LoVo (cell line): ENCODE data around the gene DOCK10.

ENCODE experiments used
- DNase-seq: peaks from one replicate; pipeline ENCODE4 v3.0.0-alpha.2; 2016; ENCODE audit warnings: low spot score

The DOCK10 gene

DNA sequence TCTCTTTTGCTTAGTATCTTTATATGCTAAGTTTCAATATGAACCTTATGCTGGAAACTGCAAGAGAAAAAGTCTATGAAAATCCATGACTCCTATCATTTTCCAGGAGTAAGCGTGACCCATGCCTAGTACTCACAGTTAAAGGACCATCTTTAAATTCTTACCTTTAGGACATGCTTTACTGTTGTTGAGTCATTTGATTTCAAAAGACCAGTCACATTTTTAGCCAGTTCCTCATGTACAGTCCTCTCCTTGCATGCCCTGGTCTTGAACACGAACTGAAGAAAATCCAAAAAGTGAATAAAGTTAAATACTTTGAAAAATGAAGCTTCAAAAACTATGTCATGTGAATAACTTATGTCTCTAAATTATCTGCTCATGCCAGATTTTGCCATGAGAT lies 208.3 kb downstream of the DOCK10 start:
- DNase-seq = no peak

DNA sequence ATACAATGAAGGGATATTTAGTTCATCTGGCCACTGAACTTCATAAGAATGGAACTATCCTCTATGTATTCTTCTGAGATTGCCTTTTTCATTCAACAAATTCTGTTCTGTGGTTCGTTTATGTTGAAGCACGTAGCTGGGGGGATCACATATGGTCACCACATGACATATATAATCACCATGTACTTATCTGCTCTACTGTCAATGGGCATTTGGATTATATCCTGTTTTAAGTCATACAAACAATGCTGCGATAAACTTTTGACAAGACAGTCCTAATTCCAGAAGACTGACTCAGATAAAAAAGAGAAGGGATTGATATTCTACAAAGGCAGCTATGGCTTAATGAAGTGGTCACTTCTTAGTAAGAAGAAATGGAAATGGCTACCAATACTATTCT lies 210.1 kb downstream of the DOCK10 start:
- no peak for DNase-seq

DNA sequence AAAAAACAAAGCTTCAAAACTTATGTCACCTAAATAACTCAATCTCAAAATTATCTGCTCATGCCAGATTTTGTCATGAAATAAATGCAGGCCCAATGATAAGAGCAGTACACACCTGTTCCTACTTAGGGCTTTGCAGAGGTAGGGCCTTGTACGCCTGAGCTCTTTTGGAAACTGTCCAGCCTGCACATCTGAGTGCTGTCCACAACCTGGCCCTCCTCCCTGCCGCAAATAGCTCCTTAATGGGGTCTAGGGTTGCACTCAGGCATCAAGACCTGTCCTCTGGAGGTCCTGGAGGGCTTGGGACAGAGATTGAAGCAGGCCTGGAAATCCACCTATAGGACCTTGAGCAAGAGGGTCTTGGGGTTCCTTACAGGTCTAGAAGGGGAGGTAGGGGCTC lies 210.7 kb downstream of the DOCK10 start:
- no peak for DNase-seq

DNA sequence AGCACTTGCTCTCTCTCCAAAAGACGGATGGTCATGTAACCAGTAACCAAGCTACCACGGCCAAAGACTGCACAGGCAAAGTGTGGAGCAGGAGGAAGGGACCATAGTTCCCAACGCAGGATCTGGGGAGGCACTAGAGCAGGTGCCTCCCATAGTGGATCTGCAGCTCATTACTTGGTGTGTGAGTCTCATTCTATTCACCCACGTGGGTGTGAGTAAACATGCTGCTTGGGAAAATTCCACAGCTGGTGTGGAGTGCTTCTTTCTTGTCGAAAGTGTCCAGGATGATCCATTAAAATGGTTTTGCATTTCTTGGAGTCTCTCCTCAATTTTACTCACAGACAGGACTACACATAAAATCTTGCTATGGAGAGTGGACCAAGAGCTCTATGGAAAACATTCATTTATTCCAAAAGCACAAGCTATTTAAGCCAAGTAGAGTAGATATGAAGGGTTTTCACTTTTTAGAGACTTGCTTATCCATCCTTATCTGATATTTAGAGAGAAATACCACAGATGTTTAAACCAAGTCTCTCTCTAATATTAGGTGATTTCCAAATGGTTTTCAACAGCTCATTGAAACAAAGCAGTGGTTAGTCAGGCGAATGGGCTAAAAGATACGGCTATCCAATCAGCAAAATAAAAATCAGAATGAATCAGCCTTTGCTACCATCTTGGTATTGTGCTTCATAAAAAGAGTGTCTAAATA lies 221.8 kb downstream of the DOCK10 start:
- no peak for DNase-seq

DNA sequence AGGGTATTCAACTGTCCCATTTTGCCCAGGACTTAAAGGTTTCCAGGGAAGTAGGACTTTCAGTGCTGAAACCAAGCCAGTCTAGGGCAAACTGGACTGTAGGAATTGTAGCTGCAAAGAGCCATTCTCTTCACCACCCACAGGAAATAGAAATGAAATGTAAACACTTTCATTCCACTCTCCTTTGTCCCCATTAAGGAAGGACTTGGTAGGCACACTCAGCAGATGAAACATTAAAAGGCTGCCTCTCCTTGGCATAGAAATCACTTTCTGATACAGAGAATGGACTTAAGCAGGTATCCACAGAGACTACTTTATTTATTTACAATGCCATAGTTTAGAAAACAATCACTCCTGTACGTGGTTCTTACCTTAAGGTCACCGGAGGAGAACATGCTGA lies 223.2 kb downstream of the DOCK10 start:
- no peak for DNase-seq

DNA sequence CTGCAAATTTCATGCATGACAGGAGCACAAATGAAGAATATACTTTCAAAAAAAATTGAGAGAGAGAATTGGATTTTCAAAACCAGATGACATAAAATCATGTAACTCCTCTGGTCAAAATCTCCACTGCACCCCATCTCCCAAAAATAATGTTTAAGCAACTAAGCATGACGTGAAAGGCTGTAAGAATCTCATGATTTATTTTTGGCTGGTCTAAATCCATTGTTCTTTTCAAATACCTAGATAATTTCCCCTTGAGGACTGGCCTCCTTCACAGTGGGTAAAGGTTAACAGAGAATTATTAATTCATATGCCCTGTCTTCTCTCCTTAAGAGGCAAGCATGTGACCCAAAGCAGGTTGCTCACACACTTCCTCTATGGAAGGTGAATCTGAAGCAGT lies 224.6 kb downstream of the DOCK10 start:
- no peak for DNase-seq

DNA sequence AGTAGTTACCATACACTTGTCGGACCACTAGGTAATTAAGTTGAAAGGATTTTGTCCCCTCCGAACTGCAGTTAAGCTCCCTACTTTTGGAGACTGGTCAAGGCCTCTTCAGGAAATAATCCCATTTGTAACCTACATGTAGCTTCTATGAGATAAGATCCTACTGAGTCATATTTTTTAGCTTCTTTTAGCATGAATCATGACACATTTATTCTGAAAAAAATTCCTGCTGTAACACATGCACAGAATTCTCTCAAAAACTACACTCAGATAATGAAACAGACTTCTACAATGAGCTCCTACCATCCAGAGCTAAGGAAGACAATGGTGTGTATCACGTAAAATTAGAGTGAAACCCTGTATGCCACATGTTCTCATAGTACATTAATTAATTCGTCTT lies 225.5 kb downstream of the DOCK10 start:
- DNase-seq = peak; percentile 26

DNA sequence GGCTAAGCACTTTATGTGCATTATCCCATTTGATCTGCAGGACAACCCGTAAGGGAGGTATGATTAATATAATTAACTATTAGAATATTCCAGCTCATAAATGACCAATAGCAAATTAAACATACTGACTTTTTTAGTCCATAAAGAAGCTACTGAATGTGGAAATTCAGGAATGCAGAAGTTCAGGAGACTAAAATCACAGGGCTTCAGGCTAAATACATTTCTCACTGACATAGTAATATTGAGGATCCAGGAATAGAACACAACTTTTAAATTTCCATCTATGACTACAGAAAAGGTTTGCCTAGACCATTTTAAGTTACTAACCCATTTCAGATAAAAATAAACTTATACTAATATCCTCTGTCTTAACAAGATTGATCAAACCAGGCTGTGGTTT lies 228.7 kb downstream of the DOCK10 start:
- no peak for DNase-seq

DNA sequence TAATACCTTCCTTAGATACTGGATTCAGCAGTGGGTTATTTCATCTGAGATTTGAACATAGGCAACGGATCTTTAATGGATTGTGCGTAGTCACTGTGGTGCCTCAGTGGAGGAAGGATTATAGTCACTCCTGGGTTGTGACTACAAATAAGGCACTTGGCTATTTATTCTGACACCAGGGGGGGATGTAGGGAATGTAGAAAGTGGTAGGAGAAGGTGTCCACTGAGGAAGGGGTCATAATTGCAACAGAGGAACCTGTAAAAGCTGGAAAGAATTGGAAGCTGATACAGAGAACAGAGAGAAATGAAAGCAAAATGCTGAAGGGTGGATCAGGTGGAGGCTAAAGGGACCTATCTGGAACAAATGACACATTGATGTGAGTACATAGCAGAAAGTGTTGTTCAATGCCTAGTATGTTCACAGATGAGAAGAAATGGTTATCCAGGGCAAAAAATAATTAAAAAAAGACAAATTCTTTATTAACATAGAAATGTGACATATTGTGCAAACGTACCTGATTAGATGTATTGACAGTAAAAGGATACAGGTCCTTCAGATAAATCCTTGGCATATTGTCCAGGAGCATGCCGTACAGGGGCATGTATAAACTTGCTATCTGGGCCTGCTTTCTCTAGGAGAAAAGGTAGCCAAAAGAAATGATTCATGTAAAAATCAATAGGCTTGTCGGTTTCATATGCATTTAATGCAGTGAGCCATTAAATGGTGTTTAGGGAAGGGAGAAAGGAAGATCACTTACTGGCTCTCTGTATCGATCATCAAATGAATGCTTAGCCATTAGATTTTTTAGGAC lies 234.9 kb downstream of the DOCK10 start:
- DNase-seq = no peak

DNA sequence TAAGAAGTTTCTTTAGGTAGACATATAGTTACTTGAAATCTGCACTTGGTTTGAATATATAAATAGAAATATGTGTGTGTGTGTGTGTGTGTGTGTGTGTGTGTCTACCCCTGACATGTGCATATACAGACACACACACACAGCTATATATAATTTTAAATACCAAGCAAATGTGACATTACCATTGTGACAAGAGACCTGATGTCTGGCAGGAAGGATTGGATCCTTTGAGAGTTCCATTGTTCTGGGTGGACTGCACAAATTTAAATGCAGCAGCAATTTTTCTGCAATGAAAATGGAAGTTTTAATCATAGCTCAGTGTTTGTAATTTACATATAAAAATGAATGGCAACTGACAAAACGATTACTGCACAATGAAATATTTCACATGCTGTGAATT lies 238.3 kb downstream of the DOCK10 start:
- no peak for DNase-seq

DNA sequence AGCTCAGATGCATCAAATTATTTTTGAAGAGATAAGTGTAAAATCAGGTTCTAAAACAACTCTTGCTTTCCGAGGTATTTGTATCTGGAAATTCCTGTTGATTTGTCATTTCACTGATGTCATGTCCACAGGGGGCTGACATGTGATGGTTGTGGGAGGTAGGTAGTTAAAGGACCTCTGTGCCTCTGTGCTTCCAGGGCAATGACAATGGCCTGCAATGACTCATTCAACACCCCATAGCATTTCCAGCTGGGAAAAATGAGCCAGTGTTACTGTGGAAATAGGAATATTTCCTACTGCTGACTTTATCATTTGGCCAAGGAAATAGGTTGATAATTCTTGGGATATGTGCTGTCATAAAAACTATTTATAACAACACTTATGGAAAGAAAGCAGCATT lies 239.9 kb downstream of the DOCK10 start:
- no peak for DNase-seq

DNA sequence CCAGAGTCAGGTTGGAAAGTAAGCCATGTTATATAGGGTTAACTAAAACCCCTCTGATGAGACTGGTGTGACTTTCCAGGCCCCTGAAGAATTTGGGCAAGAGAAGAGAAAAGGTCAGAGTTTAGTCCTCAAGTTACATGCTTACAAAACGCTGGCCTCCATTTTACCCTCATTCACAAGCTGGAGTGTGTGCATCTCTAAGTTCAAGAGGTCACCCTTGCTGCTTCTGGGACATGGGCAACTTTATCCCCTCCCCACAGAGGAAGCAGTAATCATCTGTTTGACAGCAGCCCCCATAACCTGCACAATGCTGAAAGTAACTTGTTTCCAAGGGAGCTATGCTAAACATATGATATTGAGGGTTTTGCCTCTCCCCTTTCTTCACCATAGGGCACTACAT lies 240.9 kb downstream of the DOCK10 start:
- DNase-seq = no peak

DNA sequence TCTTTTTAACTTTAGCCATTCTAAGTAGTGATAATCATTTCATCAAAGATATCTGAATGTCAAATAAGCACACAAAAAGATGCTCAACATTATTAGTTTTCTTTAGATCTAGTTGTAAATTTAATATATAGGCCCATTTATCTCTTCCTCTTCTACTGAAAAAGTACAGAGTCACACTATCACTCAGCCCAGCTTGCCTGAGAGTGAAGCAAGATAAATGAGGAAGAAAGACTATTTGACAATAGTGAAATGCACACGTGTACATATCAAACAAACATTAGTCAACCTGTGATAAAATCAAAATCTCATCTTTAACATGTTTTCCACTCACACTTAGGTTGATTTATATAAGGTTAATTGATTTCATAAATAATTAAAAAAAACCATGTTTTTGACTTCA lies 242.6 kb downstream of the DOCK10 start:
- DNase-seq = no peak

DNA sequence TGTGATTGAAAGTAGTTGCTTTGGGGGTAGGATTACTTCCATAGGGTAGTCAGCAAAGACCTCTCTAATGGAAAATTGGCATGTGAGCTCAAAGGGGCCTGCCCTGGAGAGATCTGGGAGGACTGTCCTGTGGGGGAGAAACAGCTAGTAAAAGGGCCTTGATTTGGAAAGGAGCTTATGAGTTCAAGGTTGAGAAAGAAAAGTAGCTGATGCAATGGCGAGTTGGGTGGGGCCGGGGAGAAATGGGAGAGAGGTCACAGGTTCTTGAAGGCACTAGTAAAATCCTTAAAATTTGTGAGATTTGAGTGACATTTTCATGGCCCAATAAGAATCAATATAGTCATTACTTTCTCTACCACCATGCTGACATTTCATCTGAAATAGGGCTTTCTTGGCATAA lies 244.1 kb downstream of the DOCK10 start:
- no peak for DNase-seq

DNA sequence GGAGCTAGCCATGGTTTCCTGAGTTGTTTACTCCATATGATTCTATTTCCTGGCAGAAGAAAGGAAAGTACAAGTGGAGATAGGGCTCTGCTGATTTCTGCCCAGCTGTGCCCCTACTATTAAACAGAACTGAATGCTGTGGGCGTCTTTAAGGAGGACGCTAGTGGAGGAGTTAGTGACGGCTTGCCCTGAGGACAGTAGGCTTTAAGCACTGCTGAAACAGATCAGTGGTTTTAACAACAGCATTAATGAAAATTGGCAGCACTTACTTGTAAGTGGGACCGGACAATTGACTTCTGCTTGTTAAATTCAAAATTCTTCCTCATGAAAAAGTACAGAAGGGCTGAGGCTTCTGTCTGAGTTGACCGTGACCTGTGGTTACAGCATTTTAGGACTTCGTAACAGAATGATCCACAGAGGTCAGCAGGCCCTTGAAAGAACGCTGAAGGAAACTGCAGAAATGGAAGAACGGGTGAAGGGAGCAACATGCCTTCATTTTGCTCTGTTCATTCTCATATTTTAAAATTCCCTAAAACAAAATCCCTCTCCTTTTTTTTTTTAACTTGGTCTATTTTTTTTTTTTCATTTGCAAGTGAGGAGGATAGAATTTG lies 245.5 kb downstream of the DOCK10 start:
- no peak for DNase-seq

DNA sequence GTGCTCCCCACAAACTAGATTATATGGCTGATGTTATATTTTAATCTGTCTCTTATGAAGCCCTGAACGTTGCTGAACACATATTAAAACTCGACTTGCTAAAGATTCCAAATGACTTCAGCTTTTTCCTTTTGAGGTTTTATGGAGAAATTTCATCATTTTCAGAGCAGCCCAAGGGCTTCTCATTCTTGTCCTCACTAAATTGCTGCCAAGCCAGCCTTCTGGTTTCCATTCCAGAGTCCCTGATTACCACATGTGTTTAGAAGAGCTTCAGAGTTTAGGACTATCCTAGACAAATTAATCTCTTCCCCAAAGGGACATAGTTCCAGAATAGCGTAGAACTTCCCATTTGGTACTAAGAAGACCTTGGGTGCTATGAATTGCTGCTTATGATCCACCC lies 248.3 kb downstream of the DOCK10 start:
- no peak for DNase-seq

DNA sequence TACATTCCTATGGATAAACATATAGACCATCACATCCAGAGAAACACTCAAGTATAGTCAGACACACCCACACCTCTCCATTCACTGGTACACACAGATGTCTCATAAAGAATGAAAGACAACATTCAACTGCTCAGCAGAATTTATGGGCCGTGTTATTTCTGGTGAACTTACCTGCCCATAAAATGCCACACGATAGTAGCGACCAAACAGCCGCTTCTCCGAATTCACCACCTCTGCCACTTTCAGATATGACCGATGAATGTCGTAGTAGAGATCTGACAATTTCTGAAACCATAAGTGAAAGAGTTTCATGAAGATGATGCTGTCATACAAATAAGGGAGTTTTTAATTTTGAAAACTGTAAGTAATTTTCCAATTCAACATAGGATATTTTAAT lies 255.4 kb downstream of the DOCK10 start:
- no peak for DNase-seq

DNA sequence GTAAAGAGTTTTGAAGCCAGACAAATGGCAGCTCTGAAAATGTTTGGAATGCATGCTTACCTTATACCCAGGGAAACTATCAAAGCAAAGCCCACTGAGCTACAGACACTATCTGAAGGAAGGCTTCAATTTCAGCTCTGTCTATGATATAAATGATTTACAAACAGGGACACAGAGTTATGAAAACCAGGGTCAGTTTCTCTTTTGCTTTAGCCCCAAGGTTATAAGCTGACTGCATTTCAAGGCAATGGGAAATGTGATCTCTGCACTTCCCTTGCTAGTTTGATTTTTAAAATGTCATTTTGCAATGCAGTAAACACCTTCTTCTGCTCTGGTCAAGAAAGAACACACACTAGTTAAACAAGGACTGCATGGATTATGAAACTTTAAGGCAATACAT lies 260.9 kb downstream of the DOCK10 start:
- DNase-seq = no peak

DNA sequence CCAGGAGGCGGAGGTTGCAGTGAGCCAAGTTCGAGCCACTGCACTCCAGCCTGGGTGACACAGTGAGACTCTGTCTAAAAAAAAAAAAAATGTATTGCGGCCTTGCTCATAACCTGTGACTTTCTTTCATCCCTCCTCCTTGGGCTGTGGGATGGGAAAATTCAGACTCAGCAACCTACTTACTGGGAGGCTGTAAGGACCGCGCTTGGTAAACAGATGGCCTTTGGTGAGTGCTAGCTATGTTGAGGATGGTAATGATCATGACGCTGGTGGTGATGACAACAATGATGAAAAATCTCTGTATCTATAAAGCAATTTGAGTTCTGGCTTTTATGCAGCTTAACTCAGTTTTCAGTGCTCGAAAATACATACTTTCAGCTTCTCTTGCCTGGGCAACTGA lies 261.4 kb downstream of the DOCK10 start:
- DNase-seq = no peak

DNA sequence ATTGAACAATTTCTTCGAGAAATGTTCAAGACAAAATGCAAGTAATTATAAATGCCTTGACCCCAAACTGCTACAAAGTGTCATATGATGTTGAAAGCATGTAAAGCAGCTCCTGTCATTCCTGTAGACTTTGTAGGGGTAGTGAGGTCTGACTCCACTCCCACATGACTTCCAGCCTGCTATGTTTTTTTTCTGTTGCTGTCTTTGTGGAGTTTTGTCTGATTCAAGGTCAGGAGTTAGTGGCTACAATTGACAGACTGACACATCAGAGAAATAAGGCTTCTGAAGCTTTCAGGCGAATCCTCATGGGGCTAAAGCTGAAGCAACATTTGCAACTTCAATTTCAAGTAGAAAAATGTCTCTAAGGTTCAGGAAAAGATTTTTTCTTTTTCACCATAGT lies 262.2 kb downstream of the DOCK10 start:
- no peak for DNase-seq

DNA sequence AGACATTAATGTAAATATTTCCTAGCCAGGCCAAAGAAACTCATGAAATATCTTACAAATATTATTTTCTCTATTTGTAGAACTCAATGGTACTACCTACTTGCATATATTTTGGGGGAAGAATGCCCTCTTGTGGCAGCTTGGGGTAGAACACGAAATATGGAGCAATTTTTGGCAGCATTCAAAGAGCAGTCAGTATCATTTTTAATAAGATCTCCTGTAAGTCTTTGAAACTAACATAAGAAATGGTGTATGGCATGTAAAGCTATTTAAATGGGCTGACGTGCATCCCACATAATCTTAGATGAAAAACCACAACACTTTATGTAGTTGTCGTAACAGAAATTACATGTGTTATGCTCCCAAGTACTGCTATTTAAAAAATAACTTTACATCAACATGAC lies 263.8 kb downstream of the DOCK10 start:
- peak; percentile 53 for DNase-seq

DNA sequence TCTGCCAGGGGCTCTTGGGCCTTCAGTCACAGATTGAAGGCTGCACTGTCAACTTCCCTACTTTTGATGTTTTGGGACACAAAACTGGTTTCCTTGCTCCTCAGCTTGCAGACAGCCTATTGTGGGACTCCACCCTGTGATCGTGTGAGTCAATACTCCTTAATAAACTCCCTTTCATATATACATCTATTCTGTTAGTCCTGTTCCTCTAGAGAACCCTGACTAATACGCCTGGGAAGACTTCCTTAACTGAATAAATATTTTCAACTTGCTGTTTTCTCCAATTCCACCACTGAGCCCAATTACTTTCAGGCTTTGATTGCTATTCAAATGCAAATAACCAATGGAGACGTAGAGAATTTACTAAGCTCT lies 264.7 kb downstream of the DOCK10 start:
- no peak for DNase-seq

DNA sequence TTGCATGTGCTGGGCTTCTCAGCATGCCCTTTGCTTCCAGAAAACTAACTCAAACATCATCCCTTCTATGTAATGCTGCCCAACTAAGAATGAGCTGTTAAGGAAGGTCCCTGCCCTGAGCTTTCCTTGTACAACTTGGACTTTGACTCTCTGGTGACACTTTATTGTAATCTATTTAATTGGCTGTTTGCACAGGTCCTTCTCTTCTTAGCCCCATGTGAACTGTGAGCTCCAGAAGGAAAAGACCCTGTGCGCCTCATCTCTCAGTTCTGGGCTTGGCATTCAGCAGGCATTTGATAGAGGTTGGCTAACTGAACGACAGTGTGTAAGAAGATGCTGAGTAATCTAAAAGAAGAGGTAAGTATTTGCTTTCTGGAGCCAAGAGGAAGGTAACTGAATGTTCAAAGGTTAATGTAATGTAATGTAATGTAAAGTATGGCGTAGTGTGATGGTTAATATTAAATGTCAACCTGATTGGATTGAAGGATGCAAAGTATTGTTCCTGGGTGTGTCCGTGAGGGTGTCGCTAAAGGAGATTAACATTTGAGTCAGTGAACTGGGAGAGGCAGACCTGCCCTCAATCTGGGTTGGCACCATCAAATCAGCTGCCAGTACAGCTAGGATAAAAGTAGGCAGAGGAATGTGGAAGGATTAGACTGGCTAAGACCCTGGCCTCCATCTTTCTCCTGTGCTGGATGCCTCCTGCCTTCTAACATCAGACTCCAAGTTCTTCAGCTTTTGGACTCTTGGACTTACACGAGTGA lies 265.3 kb downstream of the DOCK10 start:
- DNase-seq = peak; percentile 58
